Activated CD4-positive, alpha-beta T cell treated with anti-CD3 and anti-CD28 coated beads, Interleukin-2, amount 50 U/mL, for 24 hours (primary cell): ENCODE results near the gene SPATA33.
"Not testable (repeated sequence)": the region's sequence is repeated elsewhere in the genome, so short reads cannot be mapped to it uniquely, and the experiment has no call there.

Experiments
- DNase-seq, 2 donors: peaks; one replicate each; pipeline ENCODE4 v3.0.0-alpha.2; 2020; ENCODE audit warnings: low read depth in 1 of 2, low spot score in 1 of 2

SPATA33 gene

GRCh38 chr16:89624777-89625761 is 32.6 kb upstream of the SPATA33 start:
- no peak for DNase-seq

GRCh38 chr16:89629827-89630610 is 27.6 kb upstream of the SPATA33 start:
- DNase-seq, result no peak

- DNase-seq, result no peak
Observed at GRCh38 chr16:89633064-89633631, 24.5 kb upstream of the SPATA33 start.

- not testable (repeated sequence) for DNase-seq
Observed at GRCh38 chr16:89634463-89635385, 22.9 kb upstream of the SPATA33 start.

- DNase-seq, result no peak
Observed at GRCh38 chr16:89636663-89637062, 21.0 kb upstream of the SPATA33 start.

- DNase-seq, result no peak
Observed at GRCh38 chr16:89637379-89637778, 20.3 kb upstream of the SPATA33 start.

- no peak for DNase-seq
Observed at GRCh38 chr16:89638455-89638854, 19.2 kb upstream of the SPATA33 start.

- no peak for DNase-seq
Observed at GRCh38 chr16:89639385-89639784, 18.3 kb upstream of the SPATA33 start.

GRCh38 chr16:89641458-89642119 is 16.0 kb upstream of the SPATA33 start:
- DNase-seq, result no peak

- DNase-seq, result no peak
Observed at GRCh38 chr16:89642574-89642973, 15.1 kb upstream of the SPATA33 start.

GRCh38 chr16:89643769-89644300 is 13.8 kb upstream of the SPATA33 start:
- DNase-seq, result no peak

GRCh38 chr16:89645122-89645521 is 12.5 kb upstream of the SPATA33 start:
- DNase-seq, result no peak

- no peak for DNase-seq
Observed at GRCh38 chr16:89646270-89646669, 11.4 kb upstream of the SPATA33 start.

- DNase-seq, result no peak
Observed at GRCh38 chr16:89646906-89647305, 10.7 kb upstream of the SPATA33 start.

GRCh38 chr16:89651584-89651983 is 6.1 kb upstream of the SPATA33 start:
- DNase-seq, result no peak

GRCh38 chr16:89653656-89654295 is 3.9 kb upstream of the SPATA33 start:
- no peak for DNase-seq

GRCh38 chr16:89655062-89655643 is 2.5 kb upstream of the SPATA33 start:
- DNase-seq, result no peak

- no peak for DNase-seq
Observed at GRCh38 chr16:89656435-89657121, 1.1 kb upstream of the SPATA33 start.
